NK-92 (cell line): Measurements from ENCODE around the gene PPP1CA.

ENCODE experiments used
- DNase-seq: peaks from one replicate; lab custom pipeline; 2025; ENCODE audit not compliant: unreplicated experiment; lab: John Stamatoyannopoulos, UW

The PPP1CA gene

GRCh38 chr11:67370351-67371076 lies 31.1 kb downstream of the PPP1CA start:
- DNase-seq = no peak

GRCh38 chr11:67369801-67370284 lies 31.8 kb downstream of the PPP1CA start:
- no peak for DNase-seq

GRCh38 chr11:67369275-67369674 lies 32.4 kb downstream of the PPP1CA start:
- no peak for DNase-seq

GRCh38 chr11:67368621-67369020 lies 33.0 kb downstream of the PPP1CA start:
- DNase-seq = no peak

- no peak for DNase-seq
Observed at GRCh38 chr11:67367761-67368227, 33.9 kb downstream of the PPP1CA start.

- no peak for DNase-seq
Observed at GRCh38 chr11:67366961-67367760, 34.5 kb downstream of the PPP1CA start.

GRCh38 chr11:67366546-67366945 lies 35.1 kb downstream of the PPP1CA start:
- DNase-seq = no peak

GRCh38 chr11:67365736-67366444 lies 35.8 kb downstream of the PPP1CA start:
- no peak for DNase-seq

- no peak for DNase-seq
Observed at GRCh38 chr11:67364783-67365722, 36.6 kb downstream of the PPP1CA start.

GRCh38 chr11:67364169-67364568 lies 37.5 kb downstream of the PPP1CA start:
- no peak for DNase-seq

- DNase-seq = no peak
Observed at GRCh38 chr11:67357831-67358670, 43.6 kb downstream of the PPP1CA start.

- DNase-seq = no peak
Observed at GRCh38 chr11:67356864-67357561, 44.6 kb downstream of the PPP1CA start.

- no peak for DNase-seq
Observed at GRCh38 chr11:67356387-67356863, 45.2 kb downstream of the PPP1CA start.

GRCh38 chr11:67355794-67356386 lies 45.8 kb downstream of the PPP1CA start:
- DNase-seq = no peak

GRCh38 chr11:67355023-67355793 lies 46.5 kb downstream of the PPP1CA start:
- no peak for DNase-seq

- no peak for DNase-seq
Observed at GRCh38 chr11:67354075-67355022, 47.3 kb downstream of the PPP1CA start.
